ENCODE results near the gene COG7.

COG7 gene

GRCh38 chr16:23452572-23453337, at the start of gene COG7:
TSS of gene COG7 (minus strand) at chr16:23453189. CDS start at chr16:23452994, 195 bp downstream.
- DNase-seq = peak; percentile 85 to 89

- DNase-seq = no peak
Measured at GRCh38 chr16:23502466-23502865, 49.5 kb upstream of the COG7 start.

- DNase-seq = no peak
Measured at GRCh38 chr16:23501291-23501690, 48.3 kb upstream of the COG7 start.

- DNase-seq = no peak
Measured at GRCh38 chr16:23500862-23501225, 47.9 kb upstream of the COG7 start.

- no peak for DNase-seq
Measured at GRCh38 chr16:23500212-23500861, 47.3 kb upstream of the COG7 start.

- DNase-seq = no peak
Measured at GRCh38 chr16:23499801-23500200, 46.8 kb upstream of the COG7 start.

- DNase-seq = no peak
Measured at GRCh38 chr16:23498863-23499262, 45.9 kb upstream of the COG7 start.

- DNase-seq = no peak
Measured at GRCh38 chr16:23497543-23497868, 44.5 kb upstream of the COG7 start.

- DNase-seq = no peak
Measured at GRCh38 chr16:23496821-23497542, 44.0 kb upstream of the COG7 start.

GRCh38 chr16:23495671-23496070, 42.7 kb upstream of the COG7 start:
- DNase-seq = no peak

GRCh38 chr16:23494188-23494587, 41.2 kb upstream of the COG7 start:
- no peak for DNase-seq

GRCh38 chr16:23491490-23492391, 38.8 kb upstream of the COG7 start:
- DNase-seq = no peak

GRCh38 chr16:23486480-23486879, 33.5 kb upstream of the COG7 start:
- no peak for DNase-seq

- no peak for DNase-seq
Measured at GRCh38 chr16:23485841-23486240, 32.9 kb upstream of the COG7 start.

- no peak for DNase-seq
Measured at GRCh38 chr16:23485257-23485614, 32.2 kb upstream of the COG7 start.

GRCh38 chr16:23484510-23485256, 31.7 kb upstream of the COG7 start:
- no peak for DNase-seq

- peak; percentile 18 to 38 for DNase-seq
Measured at GRCh38 chr16:23483492-23483891, 30.5 kb upstream of the COG7 start.

- DNase-seq = peak; percentile 68 to 79
Measured at GRCh38 chr16:23482778-23483177, 29.8 kb upstream of the COG7 start.

GRCh38 chr16:23480257-23480656, 27.3 kb upstream of the COG7 start:
- DNase-seq = no peak

- DNase-seq = no peak
Measured at GRCh38 chr16:23479138-23479537, 26.1 kb upstream of the COG7 start.

GRCh38 chr16:23478566-23478965, 25.6 kb upstream of the COG7 start:
- DNase-seq = no peak

GRCh38 chr16:23476289-23476688, 23.3 kb upstream of the COG7 start:
- DNase-seq = no peak
